Transverse colon (tissue), 4 donors: ENCODE measurements around the gene CRIP1.

Experiments used
- CTCF ChIP-seq, 5 experiments: fragments of 200-600 bp in 3 of 5; fragments of 450-650 bp in 2 of 5; sonication (generic) in 3 of 5; IDR thresholded peaks; 1 replicate in 2 of 5; 2 replicates in 3 of 5; pipeline ENCODE4 v1.5.1; 2016 to 2017; ENCODE audit warnings: antibody characterized with exemption in 5 of 5, inconsistent platforms in 3 of 5, mild to moderate bottlenecking in 2 of 5, moderate library complexity in 1 of 5
- EP300 ChIP-seq: sonication (generic); formaldehyde crosslinking; IDR thresholded peaks from one replicate; pipeline ENCODE4 v1.6.1; 2017; ENCODE audit warnings: antibody characterized with exemption, low read depth
- POLR2A ChIP-seq: fragments of 450-650 bp; IDR thresholded peaks from one replicate; pipeline ENCODE4 v1.6.1; 2016; ENCODE audit warnings: antibody characterized with exemption, mild to moderate bottlenecking, moderate library complexity
- POLR2AphosphoS5 ChIP-seq, 3 donors: sonication (generic); formaldehyde crosslinking; IDR thresholded peaks; one replicate each; pipeline ENCODE4 v1.6.1; 2016; ENCODE audit warnings: antibody characterized with exemption in 3 of 3

DNA sequence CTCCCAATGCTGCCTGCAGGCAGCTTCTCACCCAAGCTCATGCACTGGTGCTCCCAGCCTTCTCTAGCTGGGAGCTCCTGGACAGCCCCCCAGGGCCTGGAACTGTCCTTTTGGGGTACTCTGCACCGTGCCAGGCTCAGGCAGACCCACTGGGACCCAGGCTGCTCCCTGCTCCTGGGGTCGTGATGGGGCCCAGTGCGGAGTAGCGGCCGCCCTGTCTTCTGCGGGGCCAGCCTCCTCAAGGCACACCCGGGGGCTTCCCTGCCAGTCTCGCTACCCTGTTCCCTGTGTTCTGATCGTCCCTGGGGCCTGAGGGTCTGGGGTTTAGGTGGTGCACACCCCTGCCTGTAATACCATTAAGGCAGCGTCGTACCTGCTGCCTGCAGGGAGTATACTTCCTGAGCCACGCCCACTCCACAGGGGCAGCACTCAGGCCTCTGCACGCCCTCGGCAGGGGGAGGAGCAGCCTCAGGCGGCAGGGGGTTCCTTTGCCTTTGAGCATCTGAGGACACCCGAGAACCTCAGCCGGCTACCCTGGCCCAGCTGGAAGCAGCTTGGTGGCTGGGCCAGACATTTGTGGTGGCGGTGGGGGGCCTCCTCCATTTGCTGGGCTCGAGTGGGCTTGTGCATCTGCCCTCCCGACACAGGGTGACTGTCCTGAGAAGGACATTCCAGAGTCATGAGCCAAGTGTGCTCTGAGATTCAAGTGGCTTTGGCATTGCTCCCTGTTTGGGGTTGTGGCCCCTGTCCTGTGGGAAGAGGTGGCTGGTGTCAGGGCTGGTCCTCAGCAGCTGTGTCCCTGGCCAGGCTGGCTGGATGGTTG is 21.3 kb upstream of the CRIP1 start:
- no peak for TF ChIP-seq POLR2AphosphoS5 (IDR thresholded peaks at IDR 0.05)
- TF ChIP-seq POLR2A = no peak
- TF ChIP-seq CTCF (IDR thresholded peaks at IDR 0.05) = no peak
- no peak for TF ChIP-seq EP300
